ENCODE measurements around the gene MYOZ2. TPM values are rescaled to one million over a fixed set of nuclear protein-coding genes. Genes with fewer than 3 reads are reported as not detected.

The MYOZ2 gene
- total and polyA plus RNA-seq, 2 donors, result 0.33 to 0.98 TPM

- no peaks in the 10 kb centered on the region for H3K36me3 ChIP-seq (ENCODE audit: control insufficient read depth in 2 of 2, insufficient read depth in 2 of 2, low read length in 1 of 2)
- H3K27ac ChIP-seq (ENCODE audit: low read depth in 1 of 2, low read length in 1 of 2), result no peak overlapping the region
- no peak for DNase-seq (ENCODE audit: low read depth in 6 of 9, low spot score in 9 of 9)
- no peak overlapping the region for H3K4me3 ChIP-seq (ENCODE audit: low read length in 2 of 2)
- H3K4me1 ChIP-seq (ENCODE audit: control insufficient read depth in 2 of 2, insufficient read depth in 2 of 2, low read length in 2 of 2), result no peaks in the 10 kb centered on the region
- H3K9me3 ChIP-seq (ENCODE audit: control insufficient read depth in 2 of 2, insufficient read depth in 1 of 2, low read length in 1 of 2), result no peaks in the 10 kb centered on the region
- no peaks in the 10 kb centered on the region for H3K27me3 ChIP-seq (ENCODE audit: control insufficient read depth in 2 of 2, insufficient read depth in 1 of 2, low read length in 1 of 2)
- WGBS, result 69% methylated on average over 2 of the region's 2 CpGs
Measured at GRCh38 chr4:119118397-119118796, 17.2 kb upstream of the MYOZ2 start.

- Histone ChIP-seq H3K36me3 (ENCODE audit: control insufficient read depth in 2 of 2, insufficient read depth in 2 of 2, low read length in 1 of 2) (no peaks in the 10 kb centered on the region), H3K27me3 (ENCODE audit: control insufficient read depth in 2 of 2, insufficient read depth in 1 of 2, low read length in 1 of 2) (no peaks in the 10 kb centered on the region), H3K9me3 (ENCODE audit: control insufficient read depth in 2 of 2, insufficient read depth in 1 of 2, low read length in 1 of 2) (no peaks in the 10 kb centered on the region), H3K4me3 (ENCODE audit: low read length in 2 of 2) (no peak overlapping the region), H3K27ac (ENCODE audit: low read depth in 1 of 2, low read length in 1 of 2) (no peak overlapping the region), H3K4me1 (ENCODE audit: control insufficient read depth in 2 of 2, insufficient read depth in 2 of 2, low read length in 2 of 2) (peaks cover 0 to 5% of the 10 kb centered on the region in 2 donors)
- no peak for DNase-seq (ENCODE audit: low read depth in 6 of 9, low spot score in 9 of 9)
Measured at GRCh38 chr4:119124352-119124751, 11.3 kb upstream of the MYOZ2 start.

DNA sequence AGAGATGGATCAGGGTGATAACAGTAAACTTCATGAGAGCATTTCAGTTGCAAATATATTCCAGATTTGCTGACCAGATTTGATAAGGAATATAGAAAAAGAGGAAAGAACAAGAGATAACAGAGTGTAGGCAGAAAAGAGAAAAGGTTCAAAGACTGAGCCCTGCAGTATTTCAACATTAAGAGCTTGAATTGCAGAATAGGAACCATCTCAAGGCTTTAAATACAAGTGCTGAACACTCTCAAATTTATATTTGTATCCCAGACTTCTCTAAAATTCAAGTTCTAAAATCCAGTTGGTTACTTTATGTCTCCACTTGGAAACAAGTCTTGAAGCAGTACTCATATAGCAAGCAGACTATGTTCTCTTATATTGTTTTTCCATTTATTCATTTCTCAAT is 9.7 kb upstream of the MYOZ2 start:
- no peak overlapping the region for H3K27ac ChIP-seq (ENCODE audit: low read depth in 1 of 2, low read length in 1 of 2)
- no peaks in the 10 kb centered on the region for H3K9me3 ChIP-seq (ENCODE audit: control insufficient read depth in 2 of 2, insufficient read depth in 1 of 2, low read length in 1 of 2)
- no peaks in the 10 kb centered on the region for H3K36me3 ChIP-seq (ENCODE audit: control insufficient read depth in 2 of 2, insufficient read depth in 2 of 2, low read length in 1 of 2)
- H3K4me1 ChIP-seq (ENCODE audit: control insufficient read depth in 2 of 2, insufficient read depth in 2 of 2, low read length in 2 of 2), result peaks cover 0 to 5% of the 10 kb centered on the region in 2 donors
- no peak for DNase-seq (ENCODE audit: low read depth in 6 of 9, low spot score in 9 of 9)
- no peaks in the 10 kb centered on the region for H3K27me3 ChIP-seq (ENCODE audit: control insufficient read depth in 2 of 2, insufficient read depth in 1 of 2, low read length in 1 of 2)
- H3K4me3 ChIP-seq (ENCODE audit: low read length in 2 of 2), result no peak overlapping the region

DNA sequence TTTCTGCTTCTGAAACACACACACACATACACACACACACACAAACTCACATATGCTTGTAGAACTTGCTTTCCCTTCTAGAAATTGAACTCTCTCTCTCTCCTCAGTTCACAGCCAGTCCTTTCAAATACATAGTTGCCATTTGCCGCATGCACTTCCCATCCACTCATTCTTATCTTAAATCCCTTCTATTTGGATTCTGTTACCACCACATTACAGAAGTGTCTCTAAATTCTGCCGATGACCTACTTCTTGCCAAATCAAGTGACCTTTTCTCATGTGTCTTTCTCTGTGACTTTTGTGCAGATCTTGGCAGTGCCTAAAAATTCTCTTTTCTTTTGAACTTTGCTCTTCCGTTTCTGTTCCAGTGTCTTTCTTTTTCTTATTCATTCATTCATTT is 7.5 kb upstream of the MYOZ2 start:
- Histone ChIP-seq H3K4me1 (ENCODE audit: control insufficient read depth in 2 of 2, insufficient read depth in 2 of 2, low read length in 2 of 2) (peaks cover 0 to 5% of the 10 kb centered on the region in 2 donors), H3K27ac (ENCODE audit: low read depth in 1 of 2, low read length in 1 of 2) (no peak overlapping the region), H3K4me3 (ENCODE audit: low read length in 2 of 2) (no peak overlapping the region), H3K27me3 (ENCODE audit: control insufficient read depth in 2 of 2, insufficient read depth in 1 of 2, low read length in 1 of 2) (no peaks in the 10 kb centered on the region), H3K36me3 (ENCODE audit: control insufficient read depth in 2 of 2, insufficient read depth in 2 of 2, low read length in 1 of 2) (no peaks in the 10 kb centered on the region), H3K9me3 (ENCODE audit: control insufficient read depth in 2 of 2, insufficient read depth in 1 of 2, low read length in 1 of 2) (no peaks in the 10 kb centered on the region)
- WGBS, result 86% methylated on average over 3 of the region's 3 CpGs
- DNase-seq (ENCODE audit: low read depth in 6 of 9, low spot score in 9 of 9), result no peak

DNA sequence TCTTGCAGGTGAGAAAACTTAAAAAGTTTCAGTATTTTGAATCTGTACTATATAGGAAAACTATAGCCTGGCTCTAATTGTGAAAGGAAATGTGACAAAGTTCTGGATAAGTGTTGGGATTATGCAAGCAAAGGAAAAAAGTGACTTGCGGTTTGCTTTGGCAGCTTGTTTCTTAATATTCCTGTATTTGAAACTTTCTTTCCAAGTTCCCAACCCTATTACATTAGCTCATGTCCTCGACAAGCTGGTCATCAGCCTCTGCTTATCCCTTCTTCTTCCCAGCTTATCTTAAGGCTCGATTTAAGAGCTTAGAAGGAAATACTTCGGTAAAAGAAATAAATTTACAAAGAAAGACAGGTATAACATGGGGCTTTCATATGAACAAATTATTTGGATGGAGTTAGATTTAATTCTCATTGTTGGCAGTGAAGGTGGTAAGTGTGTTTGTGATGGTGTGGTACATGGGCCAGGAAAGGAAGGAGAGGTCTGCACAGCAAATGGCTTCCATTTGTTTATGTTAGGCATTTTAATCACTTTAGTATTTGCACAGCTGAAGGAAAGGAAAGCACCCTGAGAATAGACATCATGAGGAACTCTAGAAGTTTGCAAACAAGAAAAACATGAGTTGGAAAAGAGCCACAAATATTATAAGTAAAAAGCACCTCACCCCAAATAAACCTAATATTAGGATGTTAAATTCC is 5.1 kb upstream of the MYOZ2 start:
- DNase-seq (ENCODE audit: low read depth in 6 of 9, low spot score in 9 of 9), result no peak
- Histone ChIP-seq H3K9me3 (ENCODE audit: control insufficient read depth in 2 of 2, insufficient read depth in 1 of 2, low read length in 1 of 2) (no peaks in the 10 kb centered on the region), H3K4me1 (ENCODE audit: control insufficient read depth in 2 of 2, insufficient read depth in 2 of 2, low read length in 2 of 2) (no peaks in the 10 kb centered on the region), H3K27ac (ENCODE audit: low read depth in 1 of 2, low read length in 1 of 2) (no peak overlapping the region), H3K36me3 (ENCODE audit: control insufficient read depth in 2 of 2, insufficient read depth in 2 of 2, low read length in 1 of 2) (no peaks in the 10 kb centered on the region), H3K4me3 (ENCODE audit: low read length in 2 of 2) (no peak overlapping the region), H3K27me3 (ENCODE audit: control insufficient read depth in 2 of 2, insufficient read depth in 1 of 2, low read length in 1 of 2) (no peaks in the 10 kb centered on the region)
- WGBS, result 93% methylated on average over 4 of the region's 4 CpGs

DNA sequence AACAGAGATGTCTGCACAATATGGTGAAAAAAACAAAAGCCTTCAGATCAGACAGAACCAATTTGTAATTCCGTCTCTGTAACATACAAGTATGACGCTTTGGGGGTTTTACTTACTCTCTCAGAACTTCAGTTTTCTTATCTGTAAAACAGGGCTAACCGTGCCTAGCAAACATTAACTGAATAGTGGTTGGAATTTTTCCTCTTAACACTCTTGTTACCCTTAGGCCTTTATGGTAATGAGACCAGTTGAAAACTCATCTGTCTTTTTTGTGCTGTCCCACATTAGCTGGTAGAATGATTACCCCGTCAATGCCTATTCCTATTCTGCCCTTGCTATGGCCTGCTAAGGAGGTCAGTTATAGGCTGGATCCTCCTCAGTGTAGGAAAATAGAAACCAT is 4.5 kb upstream of the MYOZ2 start:
- Histone ChIP-seq H3K27me3 (ENCODE audit: control insufficient read depth in 2 of 2, insufficient read depth in 1 of 2, low read length in 1 of 2) (no peaks in the 10 kb centered on the region), H3K36me3 (ENCODE audit: control insufficient read depth in 2 of 2, insufficient read depth in 2 of 2, low read length in 1 of 2) (no peaks in the 10 kb centered on the region), H3K4me3 (ENCODE audit: low read length in 2 of 2) (no peak overlapping the region), H3K4me1 (ENCODE audit: control insufficient read depth in 2 of 2, insufficient read depth in 2 of 2, low read length in 2 of 2) (no peaks in the 10 kb centered on the region), H3K27ac (ENCODE audit: low read depth in 1 of 2, low read length in 1 of 2) (no peak overlapping the region), H3K9me3 (ENCODE audit: control insufficient read depth in 2 of 2, insufficient read depth in 1 of 2, low read length in 1 of 2) (no peaks in the 10 kb centered on the region)
- 96% methylated on average over 4 of the region's 4 CpGs for WGBS
- DNase-seq (ENCODE audit: low read depth in 6 of 9, low spot score in 9 of 9), result no peak

DNA sequence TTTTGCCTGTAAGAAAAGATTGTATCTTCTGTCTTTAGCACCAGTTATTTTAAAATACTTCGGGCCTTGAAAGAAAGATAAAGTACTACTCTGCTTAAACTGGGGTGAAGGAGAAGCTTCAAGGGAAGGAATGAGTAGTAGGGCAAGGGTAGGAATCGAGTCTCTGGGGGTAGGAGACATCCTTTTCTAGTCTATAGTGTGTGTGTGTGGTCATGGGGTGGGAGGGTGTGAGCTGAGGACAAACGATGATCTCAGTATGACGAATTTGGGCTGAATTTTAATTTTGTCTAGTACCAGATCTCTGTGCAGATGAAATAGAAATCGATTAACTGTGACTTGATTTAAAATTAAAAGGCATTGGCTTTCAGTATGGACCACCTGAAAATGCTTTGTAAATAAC is 3.3 kb upstream of the MYOZ2 start:
- 90% methylated on average over 5 of the region's 5 CpGs for WGBS
- Histone ChIP-seq H3K4me1 (ENCODE audit: control insufficient read depth in 2 of 2, insufficient read depth in 2 of 2, low read length in 2 of 2) (no peaks in the 10 kb centered on the region), H3K9me3 (ENCODE audit: control insufficient read depth in 2 of 2, insufficient read depth in 1 of 2, low read length in 1 of 2) (no peaks in the 10 kb centered on the region), H3K27me3 (ENCODE audit: control insufficient read depth in 2 of 2, insufficient read depth in 1 of 2, low read length in 1 of 2) (no peaks in the 10 kb centered on the region), H3K36me3 (ENCODE audit: control insufficient read depth in 2 of 2, insufficient read depth in 2 of 2, low read length in 1 of 2) (no peaks in the 10 kb centered on the region), H3K4me3 (ENCODE audit: low read length in 2 of 2) (no peak overlapping the region), H3K27ac (ENCODE audit: low read depth in 1 of 2, low read length in 1 of 2) (no peak overlapping the region)
- no peak for DNase-seq (ENCODE audit: low read depth in 6 of 9, low spot score in 9 of 9)

GRCh38 chr4:119136546-119136945 is 914 bp downstream of the MYOZ2 start:
- no peaks in the 10 kb centered on the region for H3K36me3 ChIP-seq (ENCODE audit: control insufficient read depth in 2 of 2, insufficient read depth in 2 of 2, low read length in 1 of 2)
- H3K27ac ChIP-seq (ENCODE audit: low read depth in 1 of 2, low read length in 1 of 2), result no peak overlapping the region
- H3K9me3 ChIP-seq (ENCODE audit: control insufficient read depth in 2 of 2, insufficient read depth in 1 of 2, low read length in 1 of 2), result no peaks in the 10 kb centered on the region
- no peak overlapping the region for H3K4me3 ChIP-seq (ENCODE audit: low read length in 2 of 2)
- peaks cover 0 to 3% of the 10 kb centered on the region in 2 donors for H3K4me1 ChIP-seq (ENCODE audit: control insufficient read depth in 2 of 2, insufficient read depth in 2 of 2, low read length in 2 of 2)
- 92% methylated on average over 3 of the region's 3 CpGs for WGBS
- no peak for DNase-seq (ENCODE audit: low read depth in 6 of 9, low spot score in 9 of 9)
- H3K27me3 ChIP-seq (ENCODE audit: control insufficient read depth in 2 of 2, insufficient read depth in 1 of 2, low read length in 1 of 2), result no peaks in the 10 kb centered on the region

GRCh38 chr4:119138046-119138445 is 2.4 kb downstream of the MYOZ2 start:
- Histone ChIP-seq H3K27ac (ENCODE audit: low read depth in 1 of 2, low read length in 1 of 2) (no peak overlapping the region), H3K36me3 (ENCODE audit: control insufficient read depth in 2 of 2, insufficient read depth in 2 of 2, low read length in 1 of 2) (no peaks in the 10 kb centered on the region), H3K9me3 (ENCODE audit: control insufficient read depth in 2 of 2, insufficient read depth in 1 of 2, low read length in 1 of 2) (no peaks in the 10 kb centered on the region), H3K27me3 (ENCODE audit: control insufficient read depth in 2 of 2, insufficient read depth in 1 of 2, low read length in 1 of 2) (no peaks in the 10 kb centered on the region), H3K4me1 (ENCODE audit: control insufficient read depth in 2 of 2, insufficient read depth in 2 of 2, low read length in 2 of 2) (peaks cover 0 to 3% of the 10 kb centered on the region in 2 donors), H3K4me3 (ENCODE audit: low read length in 2 of 2) (no peak overlapping the region)
- WGBS, result 54% methylated on average over 2 of the region's 2 CpGs
- DNase-seq (ENCODE audit: low read depth in 6 of 9, low spot score in 9 of 9), result no peak

GRCh38 chr4:119139311-119139710 is 3.7 kb downstream of the MYOZ2 start:
- Histone ChIP-seq H3K9me3 (ENCODE audit: control insufficient read depth in 2 of 2, insufficient read depth in 1 of 2, low read length in 1 of 2) (no peaks in the 10 kb centered on the region), H3K4me3 (ENCODE audit: low read length in 2 of 2) (no peak overlapping the region), H3K27me3 (ENCODE audit: control insufficient read depth in 2 of 2, insufficient read depth in 1 of 2, low read length in 1 of 2) (no peaks in the 10 kb centered on the region), H3K27ac (ENCODE audit: low read depth in 1 of 2, low read length in 1 of 2) (no peak overlapping the region), H3K36me3 (ENCODE audit: control insufficient read depth in 2 of 2, insufficient read depth in 2 of 2, low read length in 1 of 2) (no peaks in the 10 kb centered on the region), H3K4me1 (ENCODE audit: control insufficient read depth in 2 of 2, insufficient read depth in 2 of 2, low read length in 2 of 2) (peaks cover 0 to 3% of the 10 kb centered on the region in 2 donors)
- DNase-seq (ENCODE audit: low read depth in 6 of 9, low spot score in 9 of 9), result no peak
